GM10266 (cell line): ENCODE data around the gene FNBP1L.
A peak's percentile ranks its signal among the peaks of the same experiment; 100 is the strongest.

ENCODE experiments used
- DNase-seq: peaks from one replicate; pipeline ENCODE4 v3.0.0; 2012; ENCODE audit errors: extremely low spot score
- TF ChIP-seq, protein P1 (sequence below): IDR thresholded peaks from 2 replicates; pipeline ENCODE4 v1.5.1; 2012; ENCODE audit warnings: mild to moderate bottlenecking, low read depth; ENCODE audit not compliant: control insufficient read depth, insufficient read depth; ENCODE audit errors: missing control alignments

FNBP1L gene

DNA sequence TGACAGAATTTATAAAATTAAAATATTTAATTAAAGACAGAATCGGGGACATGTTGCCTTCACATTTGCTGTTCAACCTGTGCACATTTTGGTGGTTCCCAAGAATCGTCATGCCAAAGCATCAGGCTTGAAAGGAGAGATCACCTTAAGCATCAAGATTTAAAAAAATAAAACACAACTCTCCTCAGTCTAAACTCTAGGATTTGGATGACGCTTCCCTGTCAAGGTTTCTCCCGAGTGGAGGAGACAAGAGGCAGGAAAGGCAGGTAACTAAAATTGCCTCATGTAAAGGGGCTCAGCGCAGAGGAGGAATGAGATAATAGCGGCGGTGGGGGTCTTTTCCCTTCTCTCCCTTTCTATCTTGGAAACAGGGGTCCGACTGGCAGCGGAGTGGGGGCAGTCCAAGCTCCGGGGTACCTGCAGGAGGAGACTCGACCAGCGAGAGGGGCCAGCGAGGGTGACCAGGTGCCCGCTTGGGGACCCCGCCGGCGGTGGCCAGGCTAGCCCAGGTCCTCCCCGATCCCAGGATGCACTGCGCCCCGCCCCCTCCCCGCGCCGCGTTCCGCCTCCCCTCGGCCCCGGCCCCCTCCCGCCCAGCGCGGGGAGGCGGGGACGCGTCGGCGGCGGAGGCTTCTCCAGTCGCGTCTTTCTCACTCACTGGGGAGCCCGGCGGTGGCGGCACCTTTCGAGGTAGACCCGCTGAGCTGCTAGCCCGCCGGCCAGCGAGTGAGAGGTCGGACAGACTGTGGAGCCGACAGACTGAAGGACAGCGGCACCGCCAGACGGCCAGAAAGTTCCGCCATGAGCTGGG, at the start of gene FNBP1L:
Gene FNBP1L (plus strand): TSS at position 638 of the 811 bp plus-strand sequence. CDS start 164 bp downstream, at position 802.
- DNase-seq = peak; percentile 78
- TF ChIP-seq, protein P1, sequence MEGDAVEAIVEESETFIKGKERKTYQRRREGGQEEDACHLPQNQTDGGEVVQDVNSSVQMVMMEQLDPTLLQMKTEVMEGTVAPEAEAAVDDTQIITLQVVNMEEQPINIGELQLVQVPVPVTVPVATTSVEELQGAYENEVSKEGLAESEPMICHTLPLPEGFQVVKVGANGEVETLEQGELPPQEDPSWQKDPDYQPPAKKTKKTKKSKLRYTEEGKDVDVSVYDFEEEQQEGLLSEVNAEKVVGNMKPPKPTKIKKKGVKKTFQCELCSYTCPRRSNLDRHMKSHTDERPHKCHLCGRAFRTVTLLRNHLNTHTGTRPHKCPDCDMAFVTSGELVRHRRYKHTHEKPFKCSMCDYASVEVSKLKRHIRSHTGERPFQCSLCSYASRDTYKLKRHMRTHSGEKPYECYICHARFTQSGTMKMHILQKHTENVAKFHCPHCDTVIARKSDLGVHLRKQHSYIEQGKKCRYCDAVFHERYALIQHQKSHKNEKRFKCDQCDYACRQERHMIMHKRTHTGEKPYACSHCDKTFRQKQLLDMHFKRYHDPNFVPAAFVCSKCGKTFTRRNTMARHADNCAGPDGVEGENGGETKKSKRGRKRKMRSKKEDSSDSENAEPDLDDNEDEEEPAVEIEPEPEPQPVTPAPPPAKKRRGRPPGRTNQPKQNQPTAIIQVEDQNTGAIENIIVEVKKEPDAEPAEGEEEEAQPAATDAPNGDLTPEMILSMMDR = no peak

DNA sequence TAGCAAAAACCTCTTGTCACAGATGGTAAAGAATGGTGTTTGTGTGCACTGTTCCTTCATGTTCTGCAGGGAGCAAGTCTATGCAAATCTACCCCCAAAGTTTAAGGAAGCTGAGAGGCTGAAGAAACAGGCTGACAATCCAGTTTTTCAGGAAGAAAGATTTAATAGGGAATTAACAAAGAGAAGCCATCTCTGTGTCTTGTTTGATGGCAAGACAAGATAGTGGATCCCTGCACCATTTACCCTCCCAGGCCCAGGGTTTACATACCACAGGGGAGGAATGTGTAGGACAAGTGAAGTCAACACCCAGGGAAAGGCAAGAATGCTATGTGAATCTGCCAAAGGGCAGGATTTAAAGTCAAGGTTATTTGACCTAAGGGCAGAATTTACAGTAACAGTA, 48.1 kb upstream of the FNBP1L start:
- no peak for DNase-seq
- TF ChIP-seq, protein P1 = no peak

DNA sequence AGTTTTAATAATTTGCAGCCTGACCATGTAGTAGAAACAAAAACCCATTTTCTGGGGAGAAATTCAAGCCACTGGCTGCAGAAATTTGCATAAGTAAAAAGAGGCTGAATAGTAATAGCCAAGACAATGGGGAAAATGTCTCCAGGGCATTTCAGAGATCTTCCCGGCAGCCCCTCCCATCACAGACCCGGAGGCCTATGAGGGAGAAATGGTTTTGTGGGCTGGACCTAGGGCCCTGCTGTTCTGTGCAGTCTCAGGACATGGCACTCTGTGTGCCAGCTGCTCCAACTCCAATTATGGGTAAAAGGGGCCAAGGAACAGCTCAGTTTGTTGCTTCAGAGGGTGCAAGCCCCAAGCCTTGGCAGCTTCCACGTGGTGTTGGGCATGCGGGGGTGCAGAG, 39.7 kb upstream of the FNBP1L start:
- no peak for DNase-seq
- TF ChIP-seq, protein P1 = no peak

DNA sequence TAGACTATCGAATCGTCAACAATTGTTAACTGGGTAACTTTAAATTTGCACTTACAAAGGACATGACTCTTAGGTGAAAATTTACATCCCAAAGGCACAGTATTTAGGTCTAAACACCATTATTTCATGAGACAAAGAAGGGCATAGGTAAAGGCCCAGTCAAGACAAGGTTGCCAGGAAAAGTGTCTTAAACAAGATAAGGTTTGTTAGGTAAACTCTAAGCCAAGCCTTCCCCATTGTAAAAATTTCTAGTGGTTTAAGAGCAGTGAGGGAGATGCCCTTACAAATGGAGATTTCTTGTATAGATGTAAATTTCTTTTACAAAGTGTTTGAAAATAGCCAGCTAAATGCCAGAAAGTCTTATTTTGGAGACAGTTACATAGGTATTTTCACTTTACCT, 36.9 kb upstream of the FNBP1L start:
- TF ChIP-seq, protein P1 = no peak
- no peak for DNase-seq

DNA sequence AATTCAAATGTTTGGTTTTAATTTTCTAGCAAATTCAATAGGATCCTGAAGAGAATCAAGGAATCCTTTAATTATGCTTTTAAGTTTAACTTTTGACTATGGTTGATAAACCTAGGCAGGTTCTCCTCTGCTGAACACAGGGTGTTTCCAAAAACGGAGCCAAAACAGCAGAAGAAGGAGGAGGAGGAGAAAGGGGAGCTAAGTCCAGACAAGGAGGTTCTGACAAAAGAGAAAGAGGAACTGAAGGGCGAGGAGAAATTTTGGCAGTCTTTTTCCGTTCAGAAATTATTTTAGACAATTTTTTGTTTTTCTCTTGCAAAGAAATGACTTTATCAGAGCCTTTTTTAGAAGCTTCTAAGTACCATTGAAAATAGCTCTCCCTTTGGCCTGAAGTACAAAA, 33.2 kb upstream of the FNBP1L start:
- DNase-seq = peak; percentile 18
- TF ChIP-seq, protein P1 = no peak

DNA sequence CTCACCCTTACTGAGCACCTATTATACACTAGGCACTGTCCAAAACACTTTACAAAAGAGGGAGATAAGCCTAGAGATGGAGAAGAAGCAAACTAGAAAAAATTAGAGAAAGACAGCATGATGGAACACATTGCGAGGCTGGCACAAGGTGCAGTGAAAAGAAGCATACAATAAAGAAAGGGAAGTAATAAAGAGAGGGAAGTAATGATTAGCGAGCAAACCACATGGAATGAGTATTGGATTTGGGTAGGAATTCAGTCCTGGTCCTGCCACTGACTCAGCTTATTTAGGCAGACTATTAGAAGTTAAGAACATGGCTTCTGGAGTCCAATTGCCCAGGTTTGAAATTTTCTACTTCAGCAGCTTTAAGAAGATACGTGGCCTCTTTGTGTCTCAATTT, 32.6 kb upstream of the FNBP1L start:
- TF ChIP-seq, protein P1 = no peak

DNA sequence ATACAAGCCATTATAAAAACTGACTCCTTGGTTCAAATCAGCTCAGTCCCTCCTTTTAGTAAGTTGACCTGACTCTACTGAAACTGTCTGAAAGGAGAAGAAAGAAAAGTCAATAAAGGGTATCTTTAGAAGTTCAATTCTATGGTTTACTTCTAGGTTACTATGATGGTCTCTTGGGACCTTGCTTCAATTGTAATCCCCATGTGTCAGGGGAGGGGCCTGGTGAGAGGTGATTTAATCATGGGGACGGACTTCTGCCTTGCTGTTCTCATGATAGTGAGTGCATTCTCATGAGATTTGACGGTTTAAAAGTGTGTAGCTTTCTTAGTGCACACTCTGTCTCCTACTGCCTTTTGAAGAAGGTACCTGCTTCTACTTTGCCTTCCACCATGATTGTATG, 31.7 kb upstream of the FNBP1L start:
- no peak for DNase-seq
- TF ChIP-seq, protein P1 = no peak

More for the DNA sequence above, 32.6 kb upstream of the FNBP1L start:
- no peak for DNase-seq
